Inflammatory macrophage treated with lipopolysaccharide for 1 hour (primary cell): Measurements from ENCODE around the gene PPP6R3.

Experiments
- DNase-seq, 2 donors: peaks; one replicate each; pipeline ENCODE4 v3.0.0-alpha.2; 2020 to 2022

PPP6R3 gene

DNA sequence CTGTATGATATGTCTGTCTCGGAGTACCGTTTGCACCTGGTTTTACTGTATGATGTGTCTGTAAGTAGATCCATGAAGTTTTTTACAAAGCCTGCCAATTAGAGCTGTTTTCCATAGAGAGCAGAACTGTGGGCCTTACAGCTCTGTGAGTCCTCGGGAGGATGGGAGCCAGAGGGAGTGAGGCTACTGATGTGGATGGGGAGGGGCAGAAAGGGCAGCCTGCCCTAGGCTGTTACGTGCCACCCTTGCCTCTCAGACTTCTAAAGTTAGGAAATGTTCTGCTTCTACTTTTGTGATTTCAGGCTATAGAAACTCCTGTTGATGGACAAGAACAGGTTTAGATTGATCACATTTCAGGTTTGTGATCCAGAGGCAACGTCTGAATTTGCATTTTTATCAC, 105.2 kb downstream of the PPP6R3 start:
- DNase-seq = no peak

DNA sequence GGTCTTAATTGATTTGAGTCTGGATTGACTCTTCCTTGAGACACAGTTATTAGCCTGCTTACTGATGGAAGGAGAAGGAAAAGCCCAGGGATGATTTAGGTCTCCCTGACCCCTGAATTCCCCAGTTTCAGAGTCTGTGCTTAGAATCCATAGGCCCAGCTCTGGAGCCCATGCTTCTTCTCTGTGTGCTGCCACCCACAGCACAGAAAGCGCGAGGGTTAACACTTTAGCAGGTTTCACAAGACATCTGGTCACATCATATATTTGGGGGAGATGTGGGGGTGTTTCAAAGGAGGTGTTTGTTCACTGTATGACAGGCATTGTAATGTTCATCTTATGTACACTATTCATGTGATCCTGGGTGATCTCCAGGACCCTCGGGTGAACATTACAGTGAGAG, 107.0 kb downstream of the PPP6R3 start:
- DNase-seq = no peak

DNA sequence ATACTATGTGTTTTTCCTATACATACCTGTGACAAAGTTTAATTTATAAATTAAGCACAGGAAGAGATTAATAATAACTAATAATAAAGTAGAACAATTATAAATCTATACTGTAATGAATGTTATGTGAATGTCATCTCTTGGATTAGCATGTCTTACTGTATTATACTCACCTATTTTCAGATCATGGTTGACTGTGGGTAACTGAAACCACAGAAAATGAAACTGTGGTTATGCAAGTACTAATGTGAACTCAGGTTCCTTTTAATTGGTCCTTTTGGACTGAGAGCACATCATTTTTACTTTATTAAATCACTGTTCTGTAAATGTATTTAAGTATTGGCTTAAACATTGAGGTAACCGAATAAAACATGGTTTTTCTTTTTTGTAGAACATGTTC, 108.8 kb downstream of the PPP6R3 start:
- DNase-seq = no peak

DNA sequence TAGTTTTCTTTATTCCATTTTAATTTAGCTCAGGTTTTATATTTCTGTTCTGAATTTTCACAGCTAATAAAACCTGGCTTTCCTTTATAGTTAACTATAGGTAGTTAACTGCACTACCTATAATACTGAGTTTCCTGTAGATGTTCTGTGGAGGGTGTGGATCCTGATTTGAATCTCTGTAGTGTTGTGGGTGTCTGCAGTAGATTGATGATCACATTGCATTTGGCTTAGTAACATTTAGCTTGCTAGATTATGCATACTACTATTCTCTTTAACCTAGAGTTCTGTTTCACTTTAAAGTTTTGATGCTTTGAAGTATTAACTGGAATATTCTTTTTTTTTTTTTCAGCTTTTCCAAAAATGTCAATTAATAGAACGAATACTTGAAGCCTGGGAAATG, 110.1 kb downstream of the PPP6R3 start:
- no peak for DNase-seq

DNA sequence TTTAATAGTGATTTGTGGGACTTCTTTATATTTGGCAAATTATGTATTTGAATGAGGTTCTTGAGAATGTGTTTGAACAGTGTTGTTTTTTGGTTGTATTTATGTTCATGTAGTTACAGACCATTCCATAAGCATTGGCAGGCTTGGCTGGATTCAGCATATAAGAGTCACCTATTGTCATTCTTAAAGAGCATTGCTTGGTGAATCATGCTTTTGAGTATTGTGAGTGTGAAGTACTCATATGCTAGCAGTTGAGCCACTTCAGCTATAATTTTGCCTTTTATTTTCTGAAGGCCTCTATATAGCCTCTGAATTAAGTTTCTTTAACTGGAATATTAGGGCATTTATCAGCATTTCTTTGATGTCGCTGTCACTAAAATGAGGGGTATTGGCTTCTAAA, 113.8 kb downstream of the PPP6R3 start:
- DNase-seq = no peak

DNA sequence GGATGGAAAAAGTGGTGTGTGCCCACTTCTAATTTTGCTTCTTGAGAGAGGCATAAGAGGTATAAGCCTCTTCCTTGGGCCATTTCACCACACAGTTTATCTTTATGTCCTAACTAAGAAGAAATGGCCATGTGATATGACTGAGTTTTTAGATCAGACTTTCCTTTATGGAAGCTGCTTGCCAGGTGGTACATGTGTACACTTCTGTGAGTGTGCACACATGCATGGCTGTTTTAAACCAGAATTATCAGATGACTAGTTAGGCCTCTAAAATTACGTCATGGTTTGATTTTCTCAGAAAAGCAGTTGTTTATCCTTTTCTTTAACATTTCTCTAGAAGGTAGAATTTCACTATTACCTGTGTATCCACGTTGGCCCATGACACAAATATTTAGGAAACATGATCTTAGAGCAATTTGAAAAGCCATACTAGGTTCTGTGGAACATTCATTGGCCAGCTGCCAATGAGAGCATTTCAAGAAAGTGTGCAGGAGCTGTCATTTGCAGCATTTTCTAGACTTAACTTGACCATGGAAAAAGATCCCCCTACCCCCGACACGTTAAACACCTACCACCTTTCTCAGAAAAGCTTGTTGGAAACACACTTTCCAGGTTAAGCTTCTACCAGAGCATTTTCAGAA, 114.6 kb downstream of the PPP6R3 start:
- DNase-seq = no peak

DNA sequence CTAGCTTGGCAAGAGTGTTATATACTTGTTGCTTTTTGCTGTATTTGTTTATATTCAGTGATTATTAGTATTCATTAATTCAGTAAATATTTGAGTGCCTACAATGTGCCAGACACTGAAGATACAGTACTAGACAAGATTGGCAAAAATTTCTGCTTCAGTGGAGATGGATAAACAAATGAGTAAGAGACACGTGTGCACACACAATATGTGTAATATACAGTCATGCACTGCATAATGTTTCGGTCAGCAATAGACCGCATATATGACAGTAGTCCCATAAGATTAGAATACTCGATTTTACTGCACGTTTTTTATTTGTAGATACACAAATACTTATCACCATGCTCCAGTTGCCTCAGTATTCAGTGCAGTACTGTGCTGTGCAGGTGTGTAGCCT, 118.9 kb downstream of the PPP6R3 start:
- DNase-seq = no peak

DNA sequence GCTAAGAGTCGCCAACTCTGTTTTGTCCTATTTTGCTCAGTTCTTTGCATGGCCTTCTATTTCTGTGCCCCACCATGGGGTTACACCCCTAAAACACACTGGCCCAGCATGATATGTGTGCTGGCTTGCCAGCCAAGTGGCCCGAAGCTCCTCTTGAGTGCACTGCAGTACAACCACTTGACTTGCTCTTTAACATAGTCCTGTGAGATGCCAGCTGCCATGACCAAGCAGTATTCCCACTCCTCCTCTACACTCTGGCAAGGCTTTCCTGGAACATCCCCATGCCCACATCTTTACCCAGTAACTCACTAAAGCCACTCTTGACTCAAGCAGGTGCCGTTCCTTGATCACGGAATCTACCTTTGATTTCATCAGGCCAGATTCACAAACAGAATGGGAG, 120.9 kb downstream of the PPP6R3 start:
- no peak for DNase-seq

DNA sequence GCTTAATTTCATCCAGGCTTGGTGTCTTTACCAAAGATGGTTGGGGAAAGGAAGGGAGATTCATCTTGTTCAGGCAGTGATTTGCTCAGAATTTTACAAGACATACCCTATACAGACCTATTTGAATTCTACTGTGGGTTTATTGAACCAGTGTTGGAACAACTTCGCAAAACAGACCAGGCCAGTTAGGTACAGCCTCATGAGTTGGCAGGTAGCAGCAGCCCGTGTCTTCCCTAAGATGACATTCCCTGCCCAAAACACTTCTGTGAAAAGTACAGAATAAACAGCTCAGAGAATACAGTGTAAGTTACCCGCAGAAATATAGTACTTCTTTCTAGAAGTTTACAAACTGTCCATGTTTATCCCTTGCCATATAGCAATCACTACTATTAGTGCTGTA, 121.3 kb downstream of the PPP6R3 start:
- no peak for DNase-seq

DNA sequence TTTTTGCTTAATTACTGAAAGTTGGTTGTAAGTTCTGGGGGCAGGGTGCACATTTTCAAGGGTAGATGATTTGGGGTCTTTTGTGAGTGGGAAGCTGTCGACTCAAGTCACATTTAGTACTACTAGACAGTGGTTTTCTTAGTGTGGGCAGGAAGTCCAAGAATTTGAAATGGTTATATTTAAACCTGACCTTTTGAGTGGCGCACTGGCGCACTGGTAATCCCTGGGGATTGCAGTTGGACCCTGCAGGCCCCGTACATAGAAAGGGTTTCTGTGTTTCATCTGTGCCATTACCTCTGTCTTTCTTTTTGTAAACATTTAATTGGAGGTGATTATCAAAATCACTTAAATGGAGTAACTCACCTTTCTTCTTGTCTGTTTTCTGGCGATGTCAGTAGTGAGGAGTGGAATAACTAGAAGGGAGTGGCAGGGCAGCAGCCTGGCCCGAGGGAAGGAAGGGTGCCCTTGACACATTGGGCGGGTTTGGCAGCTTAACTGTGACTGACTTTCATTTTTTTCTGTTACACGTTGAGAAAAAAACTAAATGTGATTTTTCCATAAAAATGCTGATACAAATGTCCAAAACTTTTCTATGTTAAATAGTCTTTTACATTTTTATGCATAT, 122.0 kb downstream of the PPP6R3 start:
- DNase-seq = no peak

DNA sequence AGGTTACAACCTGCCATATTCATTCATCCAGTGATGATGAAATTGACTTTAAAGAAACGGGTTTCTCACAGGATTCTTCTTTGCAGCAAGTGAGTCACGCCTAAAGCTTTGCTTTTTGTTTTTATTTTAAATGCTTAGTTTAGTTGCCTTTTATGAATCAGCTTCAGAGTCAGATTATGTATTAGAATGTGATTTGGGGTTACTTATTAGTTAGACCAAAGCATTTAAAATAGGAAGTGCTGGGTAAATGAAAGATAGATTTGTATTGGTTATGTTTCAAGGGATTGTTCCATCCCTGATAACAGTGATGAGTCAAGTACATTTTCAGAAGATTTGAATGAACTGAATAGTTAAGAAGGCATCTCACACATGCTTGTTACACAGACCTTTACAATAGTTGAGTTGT, 122.5 kb downstream of the PPP6R3 start:
- no peak for DNase-seq

DNA sequence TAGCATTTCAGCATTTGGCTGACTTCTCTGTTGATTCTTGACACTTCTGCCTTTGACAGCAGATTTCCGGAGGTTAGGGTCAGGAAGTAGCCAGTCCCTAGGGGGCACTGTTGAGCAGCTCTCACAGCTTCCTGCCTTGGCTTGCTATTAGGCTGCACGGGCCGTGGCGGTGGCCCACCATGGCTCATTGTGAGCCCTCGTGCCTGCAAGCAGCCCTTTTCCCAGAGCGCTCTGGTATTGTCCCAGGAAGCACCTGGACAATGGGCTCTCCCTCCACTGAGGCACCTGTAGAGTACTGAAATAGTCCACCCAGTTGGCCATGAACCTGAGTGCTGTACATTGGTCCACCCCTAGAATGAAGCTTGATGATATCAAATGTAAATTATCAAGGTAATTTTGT, 123.5 kb downstream of the PPP6R3 start:
- DNase-seq = peak; percentile 19 to 72

DNA sequence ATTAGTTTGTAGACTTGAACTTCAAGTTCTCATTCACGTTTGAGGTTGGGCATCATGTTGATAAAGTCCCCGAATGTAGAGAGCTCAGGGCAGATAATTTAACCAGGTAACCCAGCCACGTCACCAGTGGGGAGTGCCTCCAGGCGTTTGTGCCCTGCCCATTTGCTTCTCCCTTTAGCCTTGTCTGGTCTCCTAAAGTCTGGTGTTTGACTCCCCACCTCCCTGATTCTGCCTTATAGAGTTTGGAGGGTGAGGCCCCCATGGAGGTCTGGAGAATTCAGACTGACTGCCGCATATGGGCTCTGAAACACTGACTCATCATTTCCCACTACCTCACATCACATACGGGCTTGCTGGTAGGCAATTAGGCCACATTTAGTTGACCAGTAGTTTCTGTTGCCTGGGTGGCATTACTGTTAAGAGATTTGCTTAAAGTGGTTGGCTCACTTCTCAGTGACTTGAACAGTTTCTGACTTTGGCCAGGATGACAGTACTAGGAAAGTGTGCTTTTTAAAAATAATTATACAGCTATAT, 124.5 kb downstream of the PPP6R3 start:
- no peak for DNase-seq

DNA sequence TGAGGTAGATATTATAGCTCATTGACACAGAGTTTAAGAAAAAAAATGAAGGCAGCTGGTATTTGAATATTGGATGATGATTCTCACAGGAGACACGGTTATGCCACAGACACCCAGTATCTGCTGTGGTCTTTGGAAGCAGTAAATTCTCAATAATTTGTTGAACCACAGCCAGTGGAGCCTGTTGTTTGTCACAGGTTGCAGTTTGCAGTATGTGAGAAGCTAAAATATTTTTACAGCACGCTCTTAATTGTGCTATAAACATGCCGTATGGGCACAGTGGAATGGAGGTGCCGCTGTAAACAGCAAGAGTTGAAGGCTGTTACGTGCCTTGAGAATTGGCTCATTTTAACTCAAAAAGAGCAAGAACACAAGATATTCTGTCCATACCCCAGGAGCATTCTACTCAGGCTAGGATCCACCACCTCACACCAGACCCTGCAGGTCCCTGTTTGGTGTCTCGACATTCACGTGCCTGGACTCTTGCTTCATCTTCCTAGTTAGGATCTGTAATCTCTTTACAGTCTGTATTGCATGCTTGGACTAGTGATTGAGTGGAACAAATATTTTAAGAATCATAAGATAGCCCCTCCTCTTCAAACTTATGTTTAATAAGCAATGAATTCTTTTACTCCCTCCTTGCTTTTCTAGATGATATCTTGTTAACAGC, 129.1 kb downstream of the PPP6R3 start:
- no peak for DNase-seq

DNA sequence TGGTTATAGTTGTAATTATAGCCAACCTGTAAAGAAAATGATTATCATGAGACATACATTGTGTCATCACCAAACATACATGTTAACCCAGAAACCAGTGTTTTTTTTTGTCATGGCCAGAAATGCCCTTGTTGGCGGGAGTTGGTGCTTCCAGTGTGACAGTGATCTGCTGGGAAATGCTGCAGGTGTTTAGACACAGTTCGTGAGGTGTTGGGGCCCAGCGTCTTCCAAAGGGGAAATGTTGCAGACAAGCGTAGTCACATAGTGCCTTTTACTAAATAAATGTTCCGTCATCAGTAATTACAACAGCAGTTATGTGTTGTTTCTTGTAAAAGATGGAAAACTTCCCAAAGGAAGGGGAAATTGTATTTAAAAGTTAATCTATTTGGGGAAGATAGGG, 131.2 kb downstream of the PPP6R3 start:
- no peak for DNase-seq

DNA sequence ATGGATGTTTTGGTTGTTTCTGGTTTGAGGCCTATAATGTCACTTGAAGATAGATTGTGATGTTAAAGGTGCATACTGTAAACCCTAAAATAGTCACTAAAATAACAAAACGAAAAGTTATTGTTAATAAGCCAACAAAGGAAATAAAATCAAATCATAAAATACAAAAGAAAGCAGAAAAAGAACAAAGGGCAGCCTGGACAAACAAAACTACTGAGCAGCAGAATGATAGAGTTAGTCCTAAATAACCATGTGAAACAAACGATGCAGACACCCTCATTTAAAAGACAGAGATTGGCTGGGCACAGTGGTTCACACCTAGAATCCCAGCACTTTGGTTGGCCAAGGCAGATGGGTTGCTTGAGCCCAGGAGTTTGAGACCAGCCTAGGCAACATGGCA, 132.9 kb downstream of the PPP6R3 start:
- no peak for DNase-seq

DNA sequence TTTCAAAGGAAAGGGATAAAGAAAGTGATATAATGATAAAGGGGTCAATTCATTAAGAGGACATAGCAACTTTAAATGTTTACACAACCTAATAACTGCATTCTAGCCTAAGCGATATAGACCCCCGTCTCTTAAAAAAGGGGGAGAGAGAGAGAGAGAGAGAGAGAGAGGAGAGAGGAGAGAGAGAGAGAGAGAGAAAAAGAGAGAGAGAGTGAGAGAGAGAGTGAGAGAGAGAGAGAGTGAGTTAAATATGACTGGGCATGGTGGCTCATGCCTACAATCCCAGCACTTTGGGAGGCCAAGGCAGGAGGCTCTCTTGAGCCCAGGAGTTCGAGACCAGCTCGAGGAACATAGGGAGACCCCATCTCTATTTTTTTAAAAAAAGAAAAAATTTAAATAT, 133.6 kb downstream of the PPP6R3 start:
- no peak for DNase-seq

DNA sequence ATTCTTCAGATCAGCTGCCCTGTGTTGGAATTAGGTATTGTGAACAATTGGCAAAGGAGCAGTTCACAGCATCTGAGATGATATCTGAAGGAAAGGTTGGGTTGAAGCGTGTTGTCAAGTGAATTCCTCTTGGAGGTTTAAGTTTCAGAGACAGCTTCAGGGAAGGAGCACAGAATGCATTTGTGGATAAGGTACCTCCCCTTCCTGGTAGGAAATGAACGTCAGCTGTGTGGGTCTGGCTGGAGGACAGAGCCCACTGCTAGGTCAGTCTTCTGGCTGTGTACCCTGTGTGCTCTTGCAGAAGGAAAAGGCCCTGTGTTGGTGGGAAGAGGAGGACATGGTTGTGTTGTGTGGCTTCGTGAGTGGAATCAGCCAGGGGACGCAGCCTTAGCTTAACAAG, 135.7 kb downstream of the PPP6R3 start:
- no peak for DNase-seq

DNA sequence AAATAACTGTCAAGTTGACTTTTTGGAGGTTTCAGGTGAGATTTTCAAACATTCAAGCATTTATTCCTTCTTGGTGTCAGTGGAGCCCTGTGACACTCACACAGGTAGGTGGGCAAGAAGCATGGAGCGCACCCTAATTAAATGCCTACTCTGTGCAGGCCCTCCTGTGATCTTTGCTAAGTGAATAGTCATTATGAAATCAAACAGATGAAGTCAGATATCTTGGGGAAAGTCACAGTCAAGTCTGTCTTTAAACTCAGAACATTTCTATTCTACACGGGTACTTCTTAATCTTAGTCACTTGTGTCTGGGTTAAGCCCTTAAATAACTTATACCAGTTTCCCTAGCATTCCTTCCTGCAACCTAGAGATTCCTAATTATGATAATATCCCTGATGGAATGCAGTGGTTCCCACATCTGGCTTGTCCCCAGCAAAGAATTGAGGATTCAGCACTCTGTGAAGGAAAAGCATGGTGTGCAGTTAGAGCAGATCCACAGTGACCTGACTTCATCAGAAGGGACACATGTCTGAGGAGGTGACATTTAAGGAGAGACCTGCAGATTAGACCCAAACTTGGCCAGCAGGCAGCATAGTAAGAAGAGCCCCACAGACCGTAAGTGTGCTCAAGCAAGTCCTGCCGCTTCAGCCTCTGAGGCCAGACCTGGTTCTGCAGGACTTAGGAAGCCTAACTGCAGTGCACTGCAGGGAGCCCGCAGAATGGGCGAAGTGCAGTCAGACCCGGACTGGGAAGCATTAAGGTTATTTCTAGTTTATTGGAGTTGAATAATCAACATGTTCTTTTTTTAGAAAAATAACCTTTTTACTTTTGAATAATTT, 138.5 kb downstream of the PPP6R3 start:
- DNase-seq = no peak

DNA sequence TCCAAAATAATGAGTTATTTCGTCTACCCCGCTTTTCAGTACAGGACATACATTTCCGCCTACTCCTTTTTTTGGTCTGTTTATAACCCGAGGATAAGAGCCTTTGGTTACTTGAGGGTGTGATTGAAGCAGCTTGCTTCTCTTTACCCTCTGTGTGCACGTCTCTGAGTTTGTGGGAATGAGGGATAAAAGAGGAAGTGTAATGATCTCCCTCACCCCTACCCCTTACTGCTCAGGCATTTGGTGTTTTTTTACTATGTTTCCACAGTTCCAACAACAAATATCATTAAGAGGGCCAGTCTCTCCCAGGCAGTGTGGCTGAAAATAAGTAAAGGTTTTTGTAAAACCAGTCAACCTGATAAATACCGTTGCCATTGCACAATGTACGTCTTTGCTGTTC, 140.6 kb downstream of the PPP6R3 start:
- DNase-seq = no peak

DNA sequence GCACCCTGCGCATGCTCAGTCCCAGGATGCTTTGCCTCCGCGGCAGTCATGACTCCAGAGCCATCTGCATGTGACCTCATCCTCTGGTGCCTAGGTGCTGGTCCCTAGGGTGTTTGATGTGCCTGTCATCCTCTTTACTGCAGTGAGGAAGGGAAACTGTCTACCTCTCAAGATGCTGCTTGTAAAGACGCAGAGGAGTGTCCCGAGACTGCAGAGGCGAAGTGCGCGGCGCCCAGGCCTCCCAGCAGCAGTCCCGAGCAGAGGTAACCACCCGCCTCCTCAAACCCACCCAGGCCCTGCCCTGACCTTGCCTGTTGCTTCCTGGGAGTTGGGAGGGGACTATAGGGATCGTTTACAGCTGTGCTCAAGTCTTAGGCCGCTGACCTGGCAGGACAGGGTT, 149.2 kb downstream of the PPP6R3 start:
- no peak for DNase-seq

DNA sequence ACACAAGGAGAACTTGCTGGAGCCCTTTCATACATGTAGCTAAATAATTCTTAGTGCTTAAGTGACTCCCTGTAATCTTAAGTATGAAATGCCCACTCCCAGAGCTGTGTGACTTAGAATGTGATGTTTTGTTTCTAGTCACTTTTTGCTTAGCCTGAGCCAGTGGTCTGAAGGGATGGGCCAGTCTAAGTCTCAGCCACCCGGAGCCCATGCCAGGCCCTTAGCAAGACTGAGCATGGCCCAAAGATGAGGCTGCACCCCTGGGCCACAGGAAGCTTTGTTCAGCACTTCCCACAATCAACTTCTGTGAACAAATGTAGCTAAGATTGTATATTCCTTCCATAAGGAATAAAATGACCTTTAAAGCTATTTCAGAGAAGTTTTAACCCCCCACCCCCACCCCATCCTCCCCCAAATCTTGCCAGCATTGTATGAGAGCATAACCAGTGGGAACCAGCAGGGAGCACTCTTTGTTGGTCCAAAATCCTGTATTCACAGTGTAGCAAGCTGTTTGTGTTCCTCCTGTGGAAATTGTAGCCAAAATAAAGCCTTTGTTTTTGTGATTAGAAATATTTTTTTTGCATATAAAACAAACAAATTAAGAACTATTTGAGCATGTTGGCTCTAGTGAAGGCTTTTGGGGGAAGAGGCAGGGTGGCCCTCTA, 150.0 kb downstream of the PPP6R3 start:
- no peak for DNase-seq

DNA sequence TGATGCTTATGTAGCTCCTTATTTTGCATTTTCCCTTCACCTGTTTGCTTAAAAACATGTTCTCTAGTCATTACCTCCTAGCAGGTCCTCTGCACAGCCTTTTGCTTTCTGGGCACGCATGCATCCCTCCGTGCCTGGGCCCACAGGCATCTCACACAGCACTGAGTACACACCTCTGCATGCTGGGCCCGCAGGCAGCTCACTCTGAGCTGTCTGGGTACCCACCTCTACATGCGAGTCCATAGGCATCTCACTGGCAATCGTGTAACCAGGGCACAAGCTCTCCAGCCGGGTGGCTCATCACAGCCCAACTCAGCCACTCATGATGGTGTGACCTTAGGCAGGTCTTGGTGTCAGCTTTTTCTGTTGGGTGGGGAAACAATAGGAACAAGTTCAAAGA, 155.1 kb downstream of the PPP6R3 start:
- DNase-seq = no peak
